Measurements from ENCODE around the gene SAA4.

Gene SAA4

DNA sequence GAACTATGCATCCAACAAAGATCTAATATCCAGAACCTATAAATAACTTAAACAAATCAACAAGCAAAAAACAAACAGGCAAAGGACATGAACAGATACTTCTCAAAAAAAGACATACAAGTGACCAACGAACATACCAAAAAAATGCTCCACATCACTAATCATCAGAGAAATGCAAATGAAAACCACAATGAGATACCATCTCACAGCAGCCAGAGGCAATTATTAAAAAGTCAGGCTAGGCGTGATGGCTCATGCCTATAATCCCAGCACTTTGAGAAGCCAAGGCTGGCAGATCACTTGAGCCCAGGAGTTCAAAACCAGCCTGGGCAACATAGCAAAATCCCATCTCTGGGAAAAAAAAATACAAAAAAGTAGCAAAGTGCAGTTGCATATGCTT, 10.7 kb downstream of the SAA4 start (continued):
- TF ChIP-seq, protein P1, sequence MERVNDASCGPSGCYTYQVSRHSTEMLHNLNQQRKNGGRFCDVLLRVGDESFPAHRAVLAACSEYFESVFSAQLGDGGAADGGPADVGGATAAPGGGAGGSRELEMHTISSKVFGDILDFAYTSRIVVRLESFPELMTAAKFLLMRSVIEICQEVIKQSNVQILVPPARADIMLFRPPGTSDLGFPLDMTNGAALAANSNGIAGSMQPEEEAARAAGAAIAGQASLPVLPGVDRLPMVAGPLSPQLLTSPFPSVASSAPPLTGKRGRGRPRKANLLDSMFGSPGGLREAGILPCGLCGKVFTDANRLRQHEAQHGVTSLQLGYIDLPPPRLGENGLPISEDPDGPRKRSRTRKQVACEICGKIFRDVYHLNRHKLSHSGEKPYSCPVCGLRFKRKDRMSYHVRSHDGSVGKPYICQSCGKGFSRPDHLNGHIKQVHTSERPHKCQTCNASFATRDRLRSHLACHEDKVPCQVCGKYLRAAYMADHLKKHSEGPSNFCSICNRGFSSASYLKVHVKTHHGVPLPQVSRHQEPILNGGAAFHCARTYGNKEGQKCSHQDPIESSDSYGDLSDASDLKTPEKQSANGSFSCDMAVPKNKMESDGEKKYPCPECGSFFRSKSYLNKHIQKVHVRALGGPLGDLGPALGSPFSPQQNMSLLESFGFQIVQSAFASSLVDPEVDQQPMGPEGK (tag by site-specific recombination; IDR thresholded peaks at IDR 0.05): no peak
- TF ChIP-seq, protein P2, sequence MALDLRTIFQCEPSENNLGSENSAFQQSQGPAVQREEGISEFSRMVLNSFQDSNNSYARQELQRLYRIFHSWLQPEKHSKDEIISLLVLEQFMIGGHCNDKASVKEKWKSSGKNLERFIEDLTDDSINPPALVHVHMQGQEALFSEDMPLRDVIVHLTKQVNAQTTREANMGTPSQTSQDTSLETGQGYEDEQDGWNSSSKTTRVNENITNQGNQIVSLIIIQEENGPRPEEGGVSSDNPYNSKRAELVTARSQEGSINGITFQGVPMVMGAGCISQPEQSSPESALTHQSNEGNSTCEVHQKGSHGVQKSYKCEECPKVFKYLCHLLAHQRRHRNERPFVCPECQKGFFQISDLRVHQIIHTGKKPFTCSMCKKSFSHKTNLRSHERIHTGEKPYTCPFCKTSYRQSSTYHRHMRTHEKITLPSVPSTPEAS (tag by site-specific recombination; IDR thresholded peaks at IDR 0.05): no peak
- no peak for TF ChIP-seq ZNF558 (tag by site-specific recombination; IDR thresholded peaks at IDR 0.05)
- no peak for TF ChIP-seq ZNF266 (tag by site-specific recombination; IDR thresholded peaks at IDR 0.05; ENCODE audit: low read depth)

DNA sequence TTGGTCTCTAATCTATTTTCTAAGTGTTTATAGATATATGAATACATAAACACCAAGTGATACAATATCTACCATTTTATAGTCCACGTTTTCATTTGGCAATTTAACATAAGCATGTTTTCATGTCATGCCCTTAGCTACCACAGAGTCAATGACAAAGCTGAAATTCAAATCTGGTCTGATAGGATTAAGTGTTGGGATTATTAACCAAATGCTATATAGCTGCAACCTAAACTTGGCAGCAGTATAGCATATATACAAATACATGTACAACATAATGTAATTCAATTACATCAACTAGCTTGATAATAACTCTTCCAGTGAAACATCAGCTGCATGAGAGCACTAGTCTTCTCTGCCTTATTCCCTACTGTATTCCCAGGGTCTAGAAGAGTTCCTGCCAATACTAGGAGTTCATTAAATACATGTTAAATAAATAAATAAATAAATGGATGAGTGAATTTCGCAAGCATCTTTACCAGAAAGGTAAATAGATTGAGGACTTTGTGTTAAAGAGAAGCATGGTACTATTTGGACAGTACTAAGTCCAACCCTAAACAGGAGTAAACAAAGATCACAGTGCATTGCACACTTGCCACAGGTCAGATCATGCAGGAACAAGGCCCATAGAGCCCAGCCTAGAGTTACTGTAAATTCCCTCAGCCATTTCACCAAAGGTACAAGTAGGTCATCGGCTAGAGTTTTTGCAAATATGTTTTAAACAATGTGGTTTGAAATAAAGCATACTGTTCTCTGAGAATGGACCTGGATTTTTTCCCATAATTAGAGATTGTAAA, 12.8 kb downstream of the SAA4 start:
- no peaks in the 10 kb centered on the region for H3K4me1 ChIP-seq (ENCODE audit: control insufficient read depth, insufficient read depth, low read length)
- TF ChIP-seq ZEB2 (tag by site-specific recombination; IDR thresholded peaks at IDR 0.05) (no peak), ZBTB48 (tag by site-specific recombination; IDR thresholded peaks at IDR 0.05) (no peak), ZSCAN30 (tag by site-specific recombination; IDR thresholded peaks at IDR 0.05) (no peak), SETDB1 (IDR thresholded peaks at IDR 0.05; ENCODE audit: insufficient read length, low read length) (no peak), ZNF140 (tag by site-specific recombination; IDR thresholded peaks at IDR 0.05) (no peak), ZNF248 (tag by site-specific recombination; IDR thresholded peaks at IDR 0.05) (no peak), ZNF623 (tag by site-specific recombination; IDR thresholded peaks at IDR 0.05) (no peak), ZNF514 (tag by site-specific recombination; IDR thresholded peaks at IDR 0.05) (no peak)
- TF ChIP-seq, protein P3, sequence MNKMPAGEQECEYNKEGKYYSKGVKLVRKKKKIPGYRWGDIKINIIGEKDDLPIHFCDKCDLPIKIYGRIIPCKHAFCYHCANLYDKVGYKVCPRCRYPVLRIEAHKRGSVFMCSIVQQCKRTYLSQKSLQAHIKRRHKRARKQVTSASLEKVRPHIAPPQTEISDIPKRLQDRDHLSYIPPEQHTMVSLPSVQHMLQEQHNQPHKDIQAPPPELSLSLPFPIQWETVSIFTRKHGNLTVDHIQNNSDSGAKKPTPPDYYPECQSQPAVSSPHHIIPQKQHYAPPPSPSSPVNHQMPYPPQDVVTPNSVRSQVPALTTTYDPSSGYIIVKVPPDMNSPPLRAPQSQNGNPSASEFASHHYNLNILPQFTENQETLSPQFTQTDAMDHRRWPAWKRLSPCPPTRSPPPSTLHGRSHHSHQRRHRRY (tag by site-specific recombination; IDR thresholded peaks at IDR 0.05): no peak
- TF ChIP-seq, protein P4, sequence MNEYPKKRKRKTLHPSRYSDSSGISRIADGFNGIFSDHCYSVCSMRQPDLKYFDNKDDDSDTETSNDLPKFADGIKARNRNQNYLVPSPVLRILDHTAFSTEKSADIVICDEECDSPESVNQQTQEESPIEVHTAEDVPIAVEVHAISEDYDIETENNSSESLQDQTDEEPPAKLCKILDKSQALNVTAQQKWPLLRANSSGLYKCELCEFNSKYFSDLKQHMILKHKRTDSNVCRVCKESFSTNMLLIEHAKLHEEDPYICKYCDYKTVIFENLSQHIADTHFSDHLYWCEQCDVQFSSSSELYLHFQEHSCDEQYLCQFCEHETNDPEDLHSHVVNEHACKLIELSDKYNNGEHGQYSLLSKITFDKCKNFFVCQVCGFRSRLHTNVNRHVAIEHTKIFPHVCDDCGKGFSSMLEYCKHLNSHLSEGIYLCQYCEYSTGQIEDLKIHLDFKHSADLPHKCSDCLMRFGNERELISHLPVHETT (tag by site-specific recombination; IDR thresholded peaks at IDR 0.05): no peak
- H3K9me3 ChIP-seq (ENCODE audit: control insufficient read depth, insufficient read depth, low read depth, low read length): no peaks in the 10 kb centered on the region
- CTCF ChIA-PET: interaction anchor here (0.7 to 4.7 kb wide), 3 partner anchors 20 to 718 kb away, joined by 3 to 27 read pairs (median 3); no protein-coding TSS in a partner anchor
- no peaks in the 10 kb centered on the region for H3K36me3 ChIP-seq (ENCODE audit: control insufficient read depth in 2 of 2, insufficient read depth in 1 of 2, low read length in 2 of 2)
- POLR2A ChIA-PET: no interaction called here
- no peak overlapping the region for H3K27ac ChIP-seq (ENCODE audit: extremely low read depth, low read depth, low read length)
- H3K4me3 ChIP-seq (ENCODE audit: low read depth, low read length): no peak overlapping the region

DNA sequence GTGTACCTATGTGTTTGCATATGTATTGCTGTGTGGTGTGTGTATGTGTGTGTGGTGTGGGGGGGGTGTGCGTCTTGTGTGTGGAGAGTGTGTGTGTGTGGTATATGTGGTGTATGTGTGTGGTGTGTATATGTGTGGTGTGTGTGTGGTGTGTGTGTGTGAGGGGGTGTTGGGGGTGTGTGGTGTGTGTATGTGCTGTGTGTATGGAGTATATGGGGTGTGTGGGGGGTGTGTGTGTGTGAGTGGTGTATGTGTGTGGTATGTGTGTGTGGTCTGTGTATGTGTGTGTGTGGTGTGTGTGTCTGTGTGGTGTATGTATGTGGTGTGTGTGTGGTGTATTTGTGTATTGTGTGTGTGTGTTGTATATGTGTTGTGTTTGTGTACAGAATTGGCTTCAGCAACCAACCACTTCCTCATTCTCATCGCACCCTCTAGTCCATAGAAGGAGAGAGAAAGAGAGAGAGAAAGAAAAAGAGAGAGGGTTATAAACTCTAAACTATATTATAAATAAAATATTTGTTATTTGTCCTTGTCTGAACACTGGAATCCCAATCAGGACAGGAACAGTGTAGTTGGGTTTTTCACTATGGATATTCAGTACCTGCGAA, 13.7 kb downstream of the SAA4 start:
- H3K4me1 ChIP-seq (ENCODE audit: control insufficient read depth, insufficient read depth, low read length): no peaks in the 10 kb centered on the region
- ChIA-PET CTCF (interaction anchor here (0.7 to 4.7 kb wide), 2 partner anchors 21 to 717 kb away, joined by 3 to 27 read pairs; no protein-coding TSS in a partner anchor), POLR2A (no interaction called here)
- no peaks in the 10 kb centered on the region for H3K9me3 ChIP-seq (ENCODE audit: control insufficient read depth, insufficient read depth, low read depth, low read length)
- H3K4me3 ChIP-seq (ENCODE audit: low read depth, low read length): no peak overlapping the region
- no peak overlapping the region for H3K27ac ChIP-seq (ENCODE audit: extremely low read depth, low read depth, low read length)
- no peaks in the 10 kb centered on the region for H3K36me3 ChIP-seq (ENCODE audit: control insufficient read depth in 2 of 2, insufficient read depth in 1 of 2, low read length in 2 of 2)
- TF ChIP-seq ZNF433 (tag by site-specific recombination; IDR thresholded peaks at IDR 0.05; ENCODE audit: low read depth) (no peak), GLI4 (tag by site-specific recombination; IDR thresholded peaks at IDR 0.05) (no peak), BCL11B (tag by site-specific recombination; IDR thresholded peaks at IDR 0.05; ENCODE audit: low read depth) (no peak), ZNF202 (tag by site-specific recombination; IDR thresholded peaks at IDR 0.05; ENCODE audit: borderline replicate concordance) (no peak), ZNF391 (tag by site-specific recombination; IDR thresholded peaks at IDR 0.05; ENCODE audit: borderline replicate concordance, low read depth) (no peak), ZSCAN23 (tag by site-specific recombination; IDR thresholded peaks at IDR 0.05) (no peak), ZNF211 (tag by site-specific recombination; IDR thresholded peaks at IDR 0.05; ENCODE audit: low read depth) (no peak)
- TF ChIP-seq, protein P5, sequence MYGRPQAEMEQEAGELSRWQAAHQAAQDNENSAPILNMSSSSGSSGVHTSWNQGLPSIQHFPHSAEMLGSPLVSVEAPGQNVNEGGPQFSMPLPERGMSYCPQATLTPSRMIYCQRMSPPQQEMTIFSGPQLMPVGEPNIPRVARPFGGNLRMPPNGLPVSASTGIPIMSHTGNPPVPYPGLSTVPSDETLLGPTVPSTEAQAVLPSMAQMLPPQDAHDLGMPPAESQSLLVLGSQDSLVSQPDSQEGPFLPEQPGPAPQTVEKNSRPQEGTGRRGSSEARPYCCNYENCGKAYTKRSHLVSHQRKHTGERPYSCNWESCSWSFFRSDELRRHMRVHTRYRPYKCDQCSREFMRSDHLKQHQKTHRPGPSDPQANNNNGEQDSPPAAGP (tag by site-specific recombination; IDR thresholded peaks at IDR 0.05): no peak

Measured in HEK293 (cell line).